ENCODE measurements around the gene CKAP4. TPM values are rescaled to one million over a fixed set of nuclear protein-coding genes. Genes with fewer than 3 reads are reported as not detected.

The CKAP4 gene
- total and polyA plus RNA-seq, 9 of the 15 experiments (the other 6 are each of a cell fraction or from before 2014, with no cell fraction given), result 0.08 to 0.20 TPM; not detected in 7

DNA sequence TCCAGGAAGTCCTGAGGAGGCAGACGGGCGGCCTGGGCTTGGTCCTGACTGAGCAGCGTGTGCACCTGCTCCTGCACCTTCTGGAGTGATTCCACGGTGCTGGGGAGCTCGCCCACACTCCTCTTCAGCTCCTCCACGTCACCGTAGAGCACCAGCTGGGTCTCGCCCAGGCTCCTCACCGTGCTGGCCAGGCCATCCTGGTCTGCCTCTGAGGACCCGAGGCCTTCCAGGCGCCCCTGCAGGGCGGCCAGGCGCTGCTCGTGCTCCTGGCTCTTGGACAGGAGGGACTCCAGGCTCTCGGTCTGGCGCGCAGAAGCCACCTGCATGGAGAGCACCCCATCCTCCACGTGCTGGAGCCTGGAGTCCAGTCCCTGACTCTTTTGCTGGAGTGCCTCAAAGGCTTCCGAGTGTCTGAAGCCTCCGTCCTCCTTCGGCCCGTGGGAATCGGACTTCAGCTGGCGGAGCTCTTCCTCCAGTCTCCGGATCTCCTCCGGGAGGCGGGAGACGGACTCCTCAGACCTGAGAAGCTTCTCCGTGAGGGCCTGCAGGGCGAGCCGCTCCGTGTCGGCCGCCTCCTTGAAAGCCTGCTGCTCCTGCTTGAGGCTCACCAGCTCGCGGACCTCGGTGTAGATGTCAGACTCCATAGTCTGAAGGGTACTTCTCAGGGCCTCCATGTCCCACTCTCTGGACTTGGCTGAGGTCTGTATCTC, 8.4 kb downstream of the CKAP4 start:
- Histone ChIP-seq H3K9me1 (ENCODE audit: control insufficient read depth, insufficient read depth, low read length) (no peaks in the 10 kb centered on the region), H2AFZ (ENCODE audit: low read depth, low read length) (no peak overlapping the region), H4K20me1 (replicated peaks; ENCODE audit: control insufficient read depth, insufficient read depth, low read length) (peaks cover 4% of the 10 kb centered on the region; the same call in 1 of the 2 replicates), H3K36me3 (ENCODE audit: control insufficient read depth, insufficient read depth, low read length) (no peaks in the 10 kb centered on the region), H3K27ac (ENCODE audit: extremely low read depth, low read depth, low read length) (no peak overlapping the region), H3K27me3 (ENCODE audit: control insufficient read depth in 2 of 2, insufficient read depth in 2 of 2, low read length in 2 of 2) (peaks cover 29 to 41% of the 10 kb centered on the region in 2 experiments), H3K9ac (ENCODE audit: insufficient read depth in 1 of 2, low read depth in 2 of 2, low read length in 2 of 2) (0 out of 4 replicates have a peak overlapping the region, but pooled peaks of 1 of the 2 experiments have one; percentile 33), H3K4me2 (ENCODE audit: insufficient read depth, low read length) (no peak overlapping the region), H3K79me2 (ENCODE audit: control insufficient read depth, insufficient read depth, low read length) (no peaks in the 10 kb centered on the region), H3K4me3 (no peak overlapping the region), H3K9me3 (replicated peaks; ENCODE audit: control insufficient read depth, insufficient read depth, low read depth, low read length) (no peaks in the 10 kb centered on the region), H3K4me1 (replicated peaks in 1 of 2; ENCODE audit: control insufficient read depth in 2 of 2, insufficient read depth in 2 of 2, low read length in 2 of 2) (peaks cover 0 to 7% of the 10 kb centered on the region in 2 experiments; a peak in 1 of 5 replicates)
- in situ Hi-C loops (cut with MboI) (no loop called here), intact Hi-C loops (cut with micrococcal nuclease) (no loop called here)
- ATAC-seq (peak; percentile 55), FAIRE-seq (no peak), DNase-seq (ENCODE audit: extremely low read depth in 1 of 4, low spot score in 3 of 4) (no peak)
- CTCF ChIA-PET (ENCODE audit: low intra/inter-chr PET ratio), result no interaction called here
- TF ChIP-seq CHAMP1 (IDR thresholded peaks at IDR 0.05) (no peak), ETV1 (tag; conservative IDR thresholded peaks at IDR 0.05; ENCODE audit: low read depth) (no peak), TFAM (CRISPR knock-in tag; conservative IDR thresholded peaks at IDR 0.05) (no peak), ZNF354B (CRISPR knock-in tag; IDR thresholded peaks at IDR 0.05) (no peak), TFAP4 (CRISPR knock-in tag; IDR thresholded peaks at IDR 0.05; ENCODE audit: borderline replicate concordance) (no peak), SFPQ (IDR thresholded peaks at IDR 0.05; ENCODE audit: low read depth, low read length) (no peak)
- POLR2A ChIA-PET, result interaction anchor here (0.6 to 0.8 kb wide), 2 partner anchors 13 to 921 kb away, joined by 3 read pairs; no protein-coding TSS in a partner anchor
- no TSS peak for BruUV-seq (replicated peaks)
- WGBS (ENCODE audit: insufficient coverage, low coverage, missing lambda C conversion rate), result 5% methylated on average over 34 of the region's 37 CpGs

All from K562 (cell line).